ENCODE measurements around the gene GRAMD1B. TPM values are rescaled to one million over a fixed set of nuclear protein-coding genes. Genes with fewer than 3 reads are reported as not detected.

Gene GRAMD1B
- total and polyA plus RNA-seq, 2 donors (not counting 1 experiment from before 2014, with no cell fraction given) = 0.83 to 1.5 TPM

DNA sequence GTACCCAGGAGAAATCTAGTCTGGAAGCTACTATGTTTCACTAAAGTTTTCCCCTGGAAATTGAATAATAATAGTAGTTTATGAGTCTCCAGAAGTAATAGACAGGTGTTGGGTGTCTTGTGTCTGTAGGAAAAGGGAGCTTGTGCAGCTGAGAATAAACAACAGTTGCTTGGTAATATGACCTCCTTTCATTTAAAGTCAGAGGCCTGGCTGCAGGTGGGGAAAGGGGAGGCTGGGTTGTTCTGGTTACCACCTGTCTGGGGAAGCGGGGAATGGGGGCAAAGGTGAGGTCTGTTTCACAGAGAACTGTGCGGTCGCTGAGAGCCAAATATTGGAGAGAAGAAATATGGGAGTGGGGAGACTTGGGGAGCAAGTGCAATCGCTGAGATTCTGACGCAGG is 3.3 kb upstream of the GRAMD1B start:
- no peak overlapping the region for H3K4me2 ChIP-seq (ENCODE audit: extremely low read depth, insufficient read depth, low read length)
- no peaks in the 10 kb centered on the region for H3K36me3 ChIP-seq (ENCODE audit: control insufficient read depth, insufficient read depth, low read length)
- no peaks in the 10 kb centered on the region for H3K79me2 ChIP-seq (ENCODE audit: control insufficient read depth, insufficient read depth, low read length)
- no peaks in the 10 kb centered on the region for H3K9me3 ChIP-seq (ENCODE audit: control insufficient read depth, insufficient read depth, low read depth, low read length)
- no peak overlapping the region for H3K4me3 ChIP-seq (replicated peaks in 1 of 4; ENCODE audit: control extremely low read depth in 1 of 4, insufficient read depth in 1 of 4, low read depth in 3 of 4, low read length in 4 of 4)
- H3K4me1 ChIP-seq (ENCODE audit: control insufficient read depth, extremely low read depth, insufficient read depth, low read length) = peaks cover 2% of the 10 kb centered on the region
- H4K20me1 ChIP-seq (ENCODE audit: control insufficient read depth, extremely low read depth, insufficient read depth, low read length) = no peaks in the 10 kb centered on the region
- no peak overlapping the region for H2AFZ ChIP-seq (ENCODE audit: low read length)
- peaks cover 2% of the 10 kb centered on the region for H3K27me3 ChIP-seq (ENCODE audit: control insufficient read depth, insufficient read depth, low read length)
- no peak for TF ChIP-seq EZH2 (IDR thresholded peaks at IDR 0.05; ENCODE audit: low read length, missing control alignments)
- TF ChIP-seq, protein P1, sequence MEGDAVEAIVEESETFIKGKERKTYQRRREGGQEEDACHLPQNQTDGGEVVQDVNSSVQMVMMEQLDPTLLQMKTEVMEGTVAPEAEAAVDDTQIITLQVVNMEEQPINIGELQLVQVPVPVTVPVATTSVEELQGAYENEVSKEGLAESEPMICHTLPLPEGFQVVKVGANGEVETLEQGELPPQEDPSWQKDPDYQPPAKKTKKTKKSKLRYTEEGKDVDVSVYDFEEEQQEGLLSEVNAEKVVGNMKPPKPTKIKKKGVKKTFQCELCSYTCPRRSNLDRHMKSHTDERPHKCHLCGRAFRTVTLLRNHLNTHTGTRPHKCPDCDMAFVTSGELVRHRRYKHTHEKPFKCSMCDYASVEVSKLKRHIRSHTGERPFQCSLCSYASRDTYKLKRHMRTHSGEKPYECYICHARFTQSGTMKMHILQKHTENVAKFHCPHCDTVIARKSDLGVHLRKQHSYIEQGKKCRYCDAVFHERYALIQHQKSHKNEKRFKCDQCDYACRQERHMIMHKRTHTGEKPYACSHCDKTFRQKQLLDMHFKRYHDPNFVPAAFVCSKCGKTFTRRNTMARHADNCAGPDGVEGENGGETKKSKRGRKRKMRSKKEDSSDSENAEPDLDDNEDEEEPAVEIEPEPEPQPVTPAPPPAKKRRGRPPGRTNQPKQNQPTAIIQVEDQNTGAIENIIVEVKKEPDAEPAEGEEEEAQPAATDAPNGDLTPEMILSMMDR (conservative IDR thresholded peaks at IDR 0.05 in 1 of 2, IDR thresholded peaks at IDR 0.05 in 1 of 2; ENCODE audit: low read depth in 1 of 2, low read length in 2 of 2) = no peak
- no peak for DNase-seq (ENCODE audit: low read depth in 2 of 2)
- no peak overlapping the region for H3K9ac ChIP-seq (ENCODE audit: insufficient read depth, low read length)
- no peak overlapping the region for H3K27ac ChIP-seq (ENCODE audit: insufficient read depth, low read length)

- no peaks in the 10 kb centered on the region for H3K79me2 ChIP-seq (ENCODE audit: control insufficient read depth, insufficient read depth, low read length)
- no peak for DNase-seq (ENCODE audit: low read depth in 2 of 2)
These were observed 2.7 kb upstream of the GRAMD1B start for GRCh38 chr11:123427405-123427804.

GRCh38 chr11:123428116-123428715 is 1.9 kb upstream of the GRAMD1B start:
- Histone ChIP-seq H3K9me3 (ENCODE audit: control insufficient read depth, insufficient read depth, low read depth, low read length) (no peaks in the 10 kb centered on the region), H3K36me3 (ENCODE audit: control insufficient read depth, insufficient read depth, low read length) (no peaks in the 10 kb centered on the region), H3K4me2 (ENCODE audit: extremely low read depth, insufficient read depth, low read length) (no peak overlapping the region), H3K9ac (ENCODE audit: insufficient read depth, low read length) (no peak overlapping the region), H3K79me2 (ENCODE audit: control insufficient read depth, insufficient read depth, low read length) (no peaks in the 10 kb centered on the region), H4K20me1 (ENCODE audit: control insufficient read depth, extremely low read depth, insufficient read depth, low read length) (no peaks in the 10 kb centered on the region), H3K4me1 (ENCODE audit: control insufficient read depth, extremely low read depth, insufficient read depth, low read length) (peaks cover 2% of the 10 kb centered on the region), H2AFZ (ENCODE audit: low read length) (no peak overlapping the region), H3K27me3 (ENCODE audit: control insufficient read depth, insufficient read depth, low read length) (peaks cover 1% of the 10 kb centered on the region), H3K27ac (ENCODE audit: insufficient read depth, low read length) (no peak overlapping the region), H3K4me3 (replicated peaks in 1 of 4; ENCODE audit: control extremely low read depth in 1 of 4, insufficient read depth in 1 of 4, low read depth in 3 of 4, low read length in 4 of 4) (no peak overlapping the region)
- no peak for DNase-seq (ENCODE audit: low read depth in 2 of 2)
- no peak for TF ChIP-seq EZH2 (IDR thresholded peaks at IDR 0.05; ENCODE audit: low read length, missing control alignments)
- TF ChIP-seq, protein P1 (conservative IDR thresholded peaks at IDR 0.05 in 1 of 2, IDR thresholded peaks at IDR 0.05 in 1 of 2; ENCODE audit: low read depth in 1 of 2, low read length in 2 of 2) = no peak

More at GRCh38 chr11:123427405-123427804, 2.7 kb upstream of the GRAMD1B start:
- Histone ChIP-seq H4K20me1 (ENCODE audit: control insufficient read depth, extremely low read depth, insufficient read depth, low read length) (no peaks in the 10 kb centered on the region), H3K9ac (ENCODE audit: insufficient read depth, low read length) (no peak overlapping the region), H3K36me3 (ENCODE audit: control insufficient read depth, insufficient read depth, low read length) (no peaks in the 10 kb centered on the region), H3K4me1 (ENCODE audit: control insufficient read depth, extremely low read depth, insufficient read depth, low read length) (peaks cover 2% of the 10 kb centered on the region), H3K4me2 (ENCODE audit: extremely low read depth, insufficient read depth, low read length) (no peak overlapping the region), H3K27me3 (ENCODE audit: control insufficient read depth, insufficient read depth, low read length) (peaks cover 2% of the 10 kb centered on the region), H3K27ac (ENCODE audit: insufficient read depth, low read length) (no peak overlapping the region), H3K4me3 (replicated peaks in 1 of 4; ENCODE audit: control extremely low read depth in 1 of 4, insufficient read depth in 1 of 4, low read depth in 3 of 4, low read length in 4 of 4) (no peak overlapping the region), H2AFZ (ENCODE audit: low read length) (no peak overlapping the region), H3K9me3 (ENCODE audit: control insufficient read depth, insufficient read depth, low read depth, low read length) (no peaks in the 10 kb centered on the region)
- TF ChIP-seq, protein P1 (conservative IDR thresholded peaks at IDR 0.05 in 1 of 2, IDR thresholded peaks at IDR 0.05 in 1 of 2; ENCODE audit: low read depth in 1 of 2, low read length in 2 of 2) = no peak
- TF ChIP-seq EZH2 (IDR thresholded peaks at IDR 0.05; ENCODE audit: low read length, missing control alignments) = no peak

Data from fibroblast of lung (primary cell).